Neutrophil (primary cell): Measurements from ENCODE around the gene EPHA5.

Experiments used
- H3K27ac ChIP-seq: fragments of 200-600 bp; sonication (generic); 2 replicates; pipeline ENCODE4 v1.5.1; 2016; ENCODE audit warnings: mild to moderate bottlenecking, moderate library complexity
- H3K27me3 ChIP-seq: fragments of 200-600 bp; sonication (generic); 2 replicates; pipeline ENCODE4 v1.6.0; 2016; ENCODE audit warnings: mild to moderate bottlenecking
- H3K36me3 ChIP-seq: fragments of 200-600 bp; sonication (generic); 2 replicates; pipeline ENCODE4 v1.5.1; 2017
- H3K4me1 ChIP-seq, 2 experiments: fragments of 200-600 bp in 1 of 2; sonication (generic) in 1 of 2; 1 replicate in 1 of 2; 2 replicates in 1 of 2; pipeline versions ENCODE4 v1.5.1 to v1.6.1; 2013 to 2016; ENCODE audit warnings: low read depth in 1 of 2, low read length in 1 of 2, mild to moderate bottlenecking in 1 of 2, moderate library complexity in 1 of 2; ENCODE audit not compliant: control insufficient read depth in 1 of 2, insufficient read depth in 1 of 2
- H3K4me3 ChIP-seq, 2 experiments: fragments of 200-600 bp in 1 of 2; sonication (generic) in 1 of 2; 1 replicate in 1 of 2; 2 replicates in 1 of 2; pipeline ENCODE4 v1.5.1; 2013 to 2016; ENCODE audit warnings: low read depth in 1 of 2, low read length in 1 of 2, mild to moderate bottlenecking in 1 of 2, moderate library complexity in 1 of 2
- H3K9me3 ChIP-seq: fragments of 200-600 bp; sonication (generic); 2 replicates; pipeline ENCODE4 v1.5.1; 2016
- CTCF ChIP-seq: fragments of 200-600 bp; sonication (generic); IDR thresholded peaks from 2 replicates; pipeline ENCODE4 v1.5.1; 2016; ENCODE audit warnings: antibody characterized with exemption

The EPHA5 gene

GRCh38 chr4:65670331-65671031, at the start of gene EPHA5:
Gene EPHA5 (minus strand): TSS chr4:65670489. CDS start chr4:65669742, 747 bp downstream.
- TF ChIP-seq CTCF = no peak
- H3K9me3 ChIP-seq = peaks cover 3% of the 10 kb centered on the region
- no peak within 1 kb of the TSS for H3K27ac ChIP-seq
- no peaks in the 10 kb centered on the region for H3K36me3 ChIP-seq
- no peaks in the 10 kb centered on the region for H3K4me1 ChIP-seq
- peaks cover 78% of the 10 kb centered on the region for H3K27me3 ChIP-seq
- no peak within 1 kb of the TSS for H3K4me3 ChIP-seq

DNA sequence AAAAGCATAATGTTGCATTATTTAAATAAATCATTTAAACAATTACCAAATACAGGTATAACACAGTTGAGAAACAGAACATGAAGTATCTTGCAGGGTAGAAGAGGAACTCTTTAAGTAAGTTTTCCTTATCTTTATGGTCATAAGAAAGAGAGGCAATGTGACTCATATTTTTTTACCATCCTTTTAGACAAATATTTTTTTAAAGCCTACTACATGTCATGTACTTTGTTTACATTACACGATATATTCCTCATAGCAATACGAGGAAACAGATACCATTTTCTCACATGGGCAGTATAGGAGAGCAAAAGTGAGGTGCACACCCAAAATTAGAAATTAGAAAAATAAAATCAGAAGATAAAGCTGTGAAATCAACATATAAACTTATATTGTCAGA, 49.3 kb upstream of the EPHA5 start:
- H3K4me3 ChIP-seq = no peak overlapping the region
- H3K36me3 ChIP-seq = no peaks in the 10 kb centered on the region
- no peaks in the 10 kb centered on the region for H3K27me3 ChIP-seq
- no peaks in the 10 kb centered on the region for H3K4me1 ChIP-seq
- H3K27ac ChIP-seq = no peak overlapping the region
- TF ChIP-seq CTCF = no peak
- no peaks in the 10 kb centered on the region for H3K9me3 ChIP-seq

DNA sequence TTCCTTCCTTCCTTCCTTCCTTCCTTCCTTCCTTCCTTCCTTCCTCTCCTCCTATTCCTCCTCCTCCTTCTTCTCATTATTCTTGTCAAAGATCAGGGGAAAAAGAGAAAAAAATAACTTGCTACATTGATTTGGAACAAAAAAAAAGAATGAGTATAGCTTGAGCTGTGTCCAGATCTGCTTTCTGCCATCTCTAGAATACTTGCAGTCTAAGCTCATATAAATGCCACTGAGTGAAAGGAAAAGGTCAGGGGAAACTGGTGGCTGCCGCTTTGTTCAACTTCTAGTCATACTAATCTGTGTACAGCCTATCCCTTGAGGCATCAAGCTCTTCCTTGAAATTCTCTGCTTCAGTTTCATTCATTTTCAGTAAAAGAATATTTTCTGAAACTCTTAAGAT, 28.3 kb upstream of the EPHA5 start:
- Histone ChIP-seq H3K4me3 (no peak overlapping the region), H3K27ac (no peak overlapping the region)
- no peak for TF ChIP-seq CTCF

DNA sequence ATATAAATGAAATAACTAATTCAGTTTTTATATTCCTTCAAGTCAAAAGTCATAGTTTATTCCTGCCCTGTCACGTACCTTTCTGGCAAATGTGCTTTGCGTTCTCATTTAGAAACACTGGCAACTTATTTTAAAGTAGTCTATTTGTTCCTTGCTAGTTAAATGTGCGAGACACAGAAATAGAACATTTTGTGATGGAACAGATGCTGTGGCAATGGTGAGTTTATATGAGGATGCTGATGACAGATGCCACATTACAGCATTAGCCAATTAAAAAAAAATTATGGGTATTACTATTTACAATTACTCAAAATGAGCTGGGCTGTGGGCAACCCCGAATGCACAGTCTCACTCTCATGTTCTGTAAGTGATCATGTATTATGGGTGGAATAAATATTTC, 26.1 kb upstream of the EPHA5 start:
- H3K4me3 ChIP-seq = no peak overlapping the region
- no peaks in the 10 kb centered on the region for H3K4me1 ChIP-seq
- H3K27me3 ChIP-seq = no peaks in the 10 kb centered on the region
- no peaks in the 10 kb centered on the region for H3K36me3 ChIP-seq
- no peak for TF ChIP-seq CTCF
- H3K27ac ChIP-seq = no peak overlapping the region
- no peaks in the 10 kb centered on the region for H3K9me3 ChIP-seq

More for the DNA sequence above, 28.3 kb upstream of the EPHA5 start:
- no peaks in the 10 kb centered on the region for H3K4me1 ChIP-seq
- no peaks in the 10 kb centered on the region for H3K9me3 ChIP-seq
- H3K36me3 ChIP-seq = no peaks in the 10 kb centered on the region
- no peaks in the 10 kb centered on the region for H3K27me3 ChIP-seq

GRCh38 chr4:65671372-65671771, 1.1 kb upstream of the EPHA5 start:
- H3K9me3 ChIP-seq = peaks cover 3% of the 10 kb centered on the region
- no peak for TF ChIP-seq CTCF

GRCh38 chr4:65670020-65670330, 314 bp downstream of the EPHA5 start:
- Histone ChIP-seq H3K9me3 (peaks cover 3% of the 10 kb centered on the region), H3K27me3 (peaks cover 83% of the 10 kb centered on the region), H3K4me1 (no peaks in the 10 kb centered on the region), H3K27ac (no peak overlapping the region), H3K4me3 (no peak overlapping the region), H3K36me3 (no peaks in the 10 kb centered on the region)
- TF ChIP-seq CTCF = no peak

More at GRCh38 chr4:65671372-65671771, 1.1 kb upstream of the EPHA5 start:
- peaks cover 69% of the 10 kb centered on the region for H3K27me3 ChIP-seq
- H3K4me1 ChIP-seq = no peaks in the 10 kb centered on the region
- no peak overlapping the region for H3K27ac ChIP-seq
- no peak overlapping the region for H3K4me3 ChIP-seq
- no peaks in the 10 kb centered on the region for H3K36me3 ChIP-seq
